ENCODE measurements around the gene RGS7.

The RGS7 gene

DNA sequence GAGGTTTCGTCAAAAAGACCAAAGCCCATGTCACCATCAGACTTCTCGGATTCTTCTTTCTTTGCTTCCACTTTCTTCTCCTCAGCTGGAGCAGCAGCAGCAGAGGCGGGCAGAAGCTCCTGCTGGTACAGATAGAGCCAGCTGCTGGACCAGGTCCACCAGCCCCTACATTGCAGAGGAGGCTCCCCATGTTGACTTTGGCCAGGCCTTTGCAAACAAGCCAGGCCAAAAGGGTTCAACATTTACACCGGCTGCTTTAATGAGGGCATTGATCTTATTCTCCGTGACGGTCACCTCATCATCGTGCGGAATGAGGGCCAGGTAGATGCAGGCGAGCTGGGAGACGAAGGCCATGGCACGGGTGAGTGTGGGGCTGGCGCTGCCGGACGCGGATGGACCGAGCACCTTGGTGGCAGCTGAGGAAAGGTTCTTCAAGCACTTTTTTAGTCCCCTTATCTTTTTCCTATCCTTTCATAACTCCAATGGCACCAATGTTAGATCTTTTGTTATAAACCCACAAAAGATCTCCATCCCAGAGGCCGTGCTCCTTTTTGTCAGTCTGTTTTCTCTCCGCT lies 358.5 kb downstream of the RGS7 start:
- TF ChIP-seq, protein P1, sequence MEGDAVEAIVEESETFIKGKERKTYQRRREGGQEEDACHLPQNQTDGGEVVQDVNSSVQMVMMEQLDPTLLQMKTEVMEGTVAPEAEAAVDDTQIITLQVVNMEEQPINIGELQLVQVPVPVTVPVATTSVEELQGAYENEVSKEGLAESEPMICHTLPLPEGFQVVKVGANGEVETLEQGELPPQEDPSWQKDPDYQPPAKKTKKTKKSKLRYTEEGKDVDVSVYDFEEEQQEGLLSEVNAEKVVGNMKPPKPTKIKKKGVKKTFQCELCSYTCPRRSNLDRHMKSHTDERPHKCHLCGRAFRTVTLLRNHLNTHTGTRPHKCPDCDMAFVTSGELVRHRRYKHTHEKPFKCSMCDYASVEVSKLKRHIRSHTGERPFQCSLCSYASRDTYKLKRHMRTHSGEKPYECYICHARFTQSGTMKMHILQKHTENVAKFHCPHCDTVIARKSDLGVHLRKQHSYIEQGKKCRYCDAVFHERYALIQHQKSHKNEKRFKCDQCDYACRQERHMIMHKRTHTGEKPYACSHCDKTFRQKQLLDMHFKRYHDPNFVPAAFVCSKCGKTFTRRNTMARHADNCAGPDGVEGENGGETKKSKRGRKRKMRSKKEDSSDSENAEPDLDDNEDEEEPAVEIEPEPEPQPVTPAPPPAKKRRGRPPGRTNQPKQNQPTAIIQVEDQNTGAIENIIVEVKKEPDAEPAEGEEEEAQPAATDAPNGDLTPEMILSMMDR (IDR thresholded peaks at IDR 0.05), result no peak
- Histone ChIP-seq H3K4me1 (ENCODE audit: control insufficient read depth in 1 of 2, insufficient read depth in 1 of 2, low read depth in 1 of 2, low read length in 1 of 2) (no peaks in the 10 kb centered on the region), H3K36me3 (no peaks in the 10 kb centered on the region), H3K9me3 (no peaks in the 10 kb centered on the region), H3K27ac (no peak overlapping the region), H3K4me3 (ENCODE audit: low read depth in 1 of 2, low read length in 1 of 2) (no peak overlapping the region), H3K27me3 (no peaks in the 10 kb centered on the region)

- Histone ChIP-seq H3K4me1 (ENCODE audit: control insufficient read depth in 1 of 2, insufficient read depth in 1 of 2, low read depth in 1 of 2, low read length in 1 of 2) (no peaks in the 10 kb centered on the region), H3K27ac (no peak overlapping the region), H3K27me3 (no peaks in the 10 kb centered on the region), H3K4me3 (ENCODE audit: low read depth in 1 of 2, low read length in 1 of 2) (no peak overlapping the region), H3K36me3 (no peaks in the 10 kb centered on the region), H3K9me3 (no peaks in the 10 kb centered on the region)
- TF ChIP-seq, protein P1 (IDR thresholded peaks at IDR 0.05), result no peak
Measured at GRCh38 chr1:240998024-240998423, 359.0 kb downstream of the RGS7 start.

DNA sequence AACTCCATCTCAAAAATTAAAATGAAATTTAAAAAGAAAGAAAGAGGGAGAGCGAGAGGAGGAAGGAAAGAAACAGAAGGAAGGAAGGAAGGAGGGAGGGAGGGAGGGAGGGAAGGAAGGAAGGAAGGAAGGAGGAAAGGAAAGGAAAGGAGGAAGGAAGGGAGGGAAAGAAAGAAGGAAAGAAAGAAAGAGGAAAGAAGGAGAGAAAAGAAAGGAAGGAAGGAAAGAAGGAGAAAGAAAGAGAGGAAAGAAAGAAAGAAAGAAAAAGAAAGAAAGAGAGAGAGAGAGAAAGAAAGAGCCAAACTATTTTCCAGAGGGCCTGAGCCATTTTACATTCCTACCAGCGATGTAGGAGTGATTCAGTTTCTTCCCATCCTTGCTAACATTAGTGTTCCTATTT lies 364.0 kb downstream of the RGS7 start:
- no peak overlapping the region for H3K4me3 ChIP-seq (ENCODE audit: low read depth in 1 of 2, low read length in 1 of 2)
- no peaks in the 10 kb centered on the region for H3K4me1 ChIP-seq (ENCODE audit: control insufficient read depth in 1 of 2, insufficient read depth in 1 of 2, low read depth in 1 of 2, low read length in 1 of 2)
- no peaks in the 10 kb centered on the region for H3K36me3 ChIP-seq
- no peaks in the 10 kb centered on the region for H3K27me3 ChIP-seq
- TF ChIP-seq, protein P1 (IDR thresholded peaks at IDR 0.05), result no peak
- no peaks in the 10 kb centered on the region for H3K9me3 ChIP-seq
- H3K27ac ChIP-seq, result no peak overlapping the region

GRCh38 chr1:240991230-240991629 lies 365.8 kb downstream of the RGS7 start:
- Histone ChIP-seq H3K4me1 (ENCODE audit: control insufficient read depth in 1 of 2, insufficient read depth in 1 of 2, low read depth in 1 of 2, low read length in 1 of 2) (no peaks in the 10 kb centered on the region), H3K9me3 (no peaks in the 10 kb centered on the region), H3K27me3 (no peaks in the 10 kb centered on the region), H3K27ac (no peak overlapping the region), H3K36me3 (no peaks in the 10 kb centered on the region), H3K4me3 (ENCODE audit: low read depth in 1 of 2, low read length in 1 of 2) (no peak overlapping the region)
- TF ChIP-seq, protein P1 (IDR thresholded peaks at IDR 0.05), result no peak

DNA sequence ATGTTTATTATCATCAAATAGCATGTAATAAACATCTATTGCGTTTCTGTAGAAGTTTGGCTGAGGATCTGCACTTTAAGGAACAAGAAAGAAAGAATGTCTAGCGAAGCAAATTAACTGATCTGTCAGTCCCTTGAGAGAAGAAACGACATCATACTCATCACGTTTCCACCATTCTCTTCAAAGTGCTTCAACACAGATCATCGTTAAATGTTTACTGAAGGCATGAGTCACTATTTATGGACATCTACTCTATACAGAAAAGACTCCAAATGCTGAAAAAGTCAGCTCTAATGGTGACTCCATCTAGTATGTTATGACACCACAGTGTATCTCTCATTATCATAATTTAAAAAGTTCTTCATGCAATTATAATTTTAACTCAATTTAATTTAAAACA lies 369.1 kb downstream of the RGS7 start:
- Histone ChIP-seq H3K4me1 (ENCODE audit: control insufficient read depth in 1 of 2, insufficient read depth in 1 of 2, low read depth in 1 of 2, low read length in 1 of 2) (no peaks in the 10 kb centered on the region), H3K27me3 (no peaks in the 10 kb centered on the region), H3K9me3 (no peaks in the 10 kb centered on the region), H3K27ac (no peak overlapping the region), H3K4me3 (ENCODE audit: low read depth in 1 of 2, low read length in 1 of 2) (no peak overlapping the region), H3K36me3 (no peaks in the 10 kb centered on the region)
- TF ChIP-seq, protein P1 (IDR thresholded peaks at IDR 0.05), result no peak

DNA sequence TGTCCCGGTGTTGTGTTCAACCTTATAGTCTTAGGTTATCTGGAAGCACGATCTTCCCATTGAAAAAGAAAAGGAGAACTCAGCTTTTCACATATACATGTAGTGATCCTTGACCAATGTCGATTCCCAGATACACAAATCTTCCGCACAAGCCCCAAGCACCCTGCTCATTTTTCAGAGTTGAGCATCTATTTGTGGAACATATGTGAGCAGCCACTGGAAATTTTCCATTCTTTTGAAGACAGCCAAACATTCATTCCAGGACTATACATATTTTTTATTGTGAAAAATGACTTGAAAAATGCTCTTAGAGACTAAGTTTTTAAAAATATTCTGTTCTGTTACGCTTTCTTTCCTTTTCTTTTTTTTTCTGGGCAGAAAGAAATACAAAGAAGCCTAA lies 371.9 kb downstream of the RGS7 start:
- no peaks in the 10 kb centered on the region for H3K9me3 ChIP-seq
- H3K27me3 ChIP-seq, result no peaks in the 10 kb centered on the region
- H3K36me3 ChIP-seq, result no peaks in the 10 kb centered on the region
- H3K4me1 ChIP-seq (ENCODE audit: control insufficient read depth in 1 of 2, insufficient read depth in 1 of 2, low read depth in 1 of 2, low read length in 1 of 2), result no peaks in the 10 kb centered on the region
- H3K4me3 ChIP-seq (ENCODE audit: low read depth in 1 of 2, low read length in 1 of 2), result no peak overlapping the region
- H3K27ac ChIP-seq, result no peak overlapping the region
- TF ChIP-seq, protein P1 (IDR thresholded peaks at IDR 0.05), result no peak
